Uterus (tissue), 4 donors: ENCODE data around the gene FBXO34. TPM values are rescaled to one million over a fixed set of nuclear protein-coding genes. Genes with fewer than 3 reads are reported as not detected.

Experiments used
- DNase-seq, 2 donors: peaks; one replicate each; pipeline ENCODE4 v3.0.0-alpha.2; 2019 to 2020
- H3K27ac ChIP-seq, 2 donors: fragments of 200-600 bp; sonication (generic); 1 replicate in 1 of 2; 2 replicates in 1 of 2; pipeline ENCODE4 v1.5.1; 2016 to 2018
- H3K27me3 ChIP-seq, 2 donors: fragments of 200-600 bp; sonication (generic); one replicate each; pipeline ENCODE4 v1.5.1; 2018 to 2019; ENCODE audit warnings: control low read depth in 1 of 2
- H3K36me3 ChIP-seq, 2 donors: fragments of 200-600 bp; sonication (generic); one replicate each; pipeline ENCODE4 v1.5.1; 2019; ENCODE audit warnings: control low read depth in 1 of 2
- H3K4me1 ChIP-seq, 2 donors: fragments of 200-600 bp; sonication (generic); one replicate each; pipeline ENCODE4 v1.5.1; 2018 to 2019; ENCODE audit warnings: control low read depth in 1 of 2
- H3K4me3 ChIP-seq, 2 donors: fragments of 200-600 bp; sonication (generic); 1 replicate in 1 of 2; 2 replicates in 1 of 2; pipeline ENCODE4 v1.5.1; 2018 to 2019; ENCODE audit warnings: mild to moderate bottlenecking in 1 of 2
- H3K9me3 ChIP-seq, 2 donors: fragments of 200-600 bp; sonication (generic); one replicate each; pipeline ENCODE4 v1.5.1; 2019; ENCODE audit warnings: control low read depth in 1 of 2
- CTCF ChIP-seq, 4 experiments: fragments of 200-600 bp in 2 of 4; fragments of 450-650 bp in 2 of 4; sonication (generic) in 2 of 4; IDR thresholded peaks; one replicate each; pipeline ENCODE4 v1.5.1; 2016 to 2019; ENCODE audit warnings: antibody characterized with exemption in 4 of 4, mild to moderate bottlenecking in 2 of 4, moderate library complexity in 1 of 4
- POLR2A ChIP-seq, 2 donors: fragments of 450-650 bp; IDR thresholded peaks; one replicate each; pipeline ENCODE4 v1.6.1; 2016; ENCODE audit warnings: antibody characterized with exemption in 2 of 2, mild to moderate bottlenecking in 1 of 2, moderate library complexity in 1 of 2
- intact Hi-C: fragments of 100-400 bp; cut with DNase I; formaldehyde crosslinking; loops from one replicate; pipeline ENCODE4 v1.15.1; 2023; ENCODE audit warnings: low total_unique reads
- total RNA-seq, 4 donors: library from RNA; depleted of rRNA in 3 of 4; stranded (reverse); fragments of >200 nt in 3 of 4; gene quantifications; one replicate each; pipeline versions ENCODE4 v1.1.0 to v1.2.4, GENCODE V29; 2014 to 2023
- donor health status: DM: yes; HTN: yes; CAD: no.

Gene FBXO34
- total RNA-seq, 4 donors from 2014 or later, result 15.9 to 47.4 (median 20.3) TPM

- intact Hi-C loops, result no loop called here
Observed at GRCh38 chr14:55243386-55243785, 27.8 kb upstream of the FBXO34 start.

GRCh38 chr14:55243813-55244212 lies 27.4 kb upstream of the FBXO34 start:
- Histone ChIP-seq H3K9me3 (no peaks in the 10 kb centered on the region), H3K27ac (no peak overlapping the region), H3K36me3 (no peaks in the 10 kb centered on the region), H3K4me1 (no peaks in the 10 kb centered on the region), H3K27me3 (peaks cover 0 to 6% of the 10 kb centered on the region in 2 donors), H3K4me3 (no peak overlapping the region)
- no peak for DNase-seq
- intact Hi-C loops, result no loop called here
- no peak for TF ChIP-seq POLR2A (IDR thresholded peaks at IDR 0.05)
- TF ChIP-seq CTCF (IDR thresholded peaks at IDR 0.05), result no peak

More at GRCh38 chr14:55243386-55243785, 27.8 kb upstream of the FBXO34 start:
- TF ChIP-seq POLR2A (IDR thresholded peaks at IDR 0.05), result no peak
- TF ChIP-seq CTCF (IDR thresholded peaks at IDR 0.05), result no peak
- H3K27me3 ChIP-seq, result peaks cover 0 to 6% of the 10 kb centered on the region in 2 donors
- no peaks in the 10 kb centered on the region for H3K9me3 ChIP-seq
- H3K27ac ChIP-seq, result no peak overlapping the region
- H3K4me3 ChIP-seq, result no peak overlapping the region
- H3K36me3 ChIP-seq, result no peaks in the 10 kb centered on the region
- no peak for DNase-seq
- H3K4me1 ChIP-seq, result no peaks in the 10 kb centered on the region

- Histone ChIP-seq H3K4me1 (no peaks in the 10 kb centered on the region), H3K27me3 (peaks cover 0 to 6% of the 10 kb centered on the region in 2 donors), H3K9me3 (no peaks in the 10 kb centered on the region), H3K4me3 (no peak overlapping the region), H3K27ac (no peak overlapping the region), H3K36me3 (no peaks in the 10 kb centered on the region)
- DNase-seq, result no peak
- intact Hi-C loops, result no loop called here
- TF ChIP-seq CTCF (IDR thresholded peaks at IDR 0.05) (peak; percentile 14 to 39 (median 25)), POLR2A (IDR thresholded peaks at IDR 0.05) (no peak)
Observed at GRCh38 chr14:55245657-55246268, 25.5 kb upstream of the FBXO34 start.

GRCh38 chr14:55248411-55248810 lies 22.8 kb upstream of the FBXO34 start:
- intact Hi-C loops, result no loop called here
- Histone ChIP-seq H3K4me3 (no peak overlapping the region), H3K27me3 (no peaks in the 10 kb centered on the region), H3K9me3 (no peaks in the 10 kb centered on the region), H3K36me3 (no peaks in the 10 kb centered on the region), H3K4me1 (no peaks in the 10 kb centered on the region), H3K27ac (no peak overlapping the region)
- no peak for DNase-seq
- TF ChIP-seq CTCF (IDR thresholded peaks at IDR 0.05) (no peak), POLR2A (IDR thresholded peaks at IDR 0.05) (no peak)

GRCh38 chr14:55249423-55249822 lies 21.8 kb upstream of the FBXO34 start:
- Histone ChIP-seq H3K9me3 (no peaks in the 10 kb centered on the region), H3K27me3 (no peaks in the 10 kb centered on the region), H3K27ac (no peak overlapping the region), H3K36me3 (no peaks in the 10 kb centered on the region), H3K4me1 (no peaks in the 10 kb centered on the region), H3K4me3 (no peak overlapping the region)
- intact Hi-C loops, result no loop called here
- DNase-seq, result no peak
- TF ChIP-seq POLR2A (IDR thresholded peaks at IDR 0.05) (no peak), CTCF (IDR thresholded peaks at IDR 0.05) (no peak)
